GM18499 (cell line): ENCODE results near the gene AP3S2.
"Not testable (repeated sequence)": the region's sequence is repeated elsewhere in the genome, so short reads cannot be mapped to it uniquely, and the experiment has no call there.

Source experiments
- ATAC-seq: cut with Tn5 transposase; IDR thresholded peaks from one replicate; pipeline ENCODE4 v1.9.1; 2021; ENCODE audit warnings: moderate number of reproducible peaks; ENCODE audit not compliant: insufficient read depth, unreplicated experiment

AP3S2 gene

GRCh38 chr15:89837134-89837829, 56.5 kb downstream of the AP3S2 start:
- no peak for ATAC-seq

- ATAC-seq = no peak
Measured at GRCh38 chr15:89836267-89837133, 57.3 kb downstream of the AP3S2 start.

GRCh38 chr15:89835176-89835564, 58.6 kb downstream of the AP3S2 start:
- no peak for ATAC-seq

DNA sequence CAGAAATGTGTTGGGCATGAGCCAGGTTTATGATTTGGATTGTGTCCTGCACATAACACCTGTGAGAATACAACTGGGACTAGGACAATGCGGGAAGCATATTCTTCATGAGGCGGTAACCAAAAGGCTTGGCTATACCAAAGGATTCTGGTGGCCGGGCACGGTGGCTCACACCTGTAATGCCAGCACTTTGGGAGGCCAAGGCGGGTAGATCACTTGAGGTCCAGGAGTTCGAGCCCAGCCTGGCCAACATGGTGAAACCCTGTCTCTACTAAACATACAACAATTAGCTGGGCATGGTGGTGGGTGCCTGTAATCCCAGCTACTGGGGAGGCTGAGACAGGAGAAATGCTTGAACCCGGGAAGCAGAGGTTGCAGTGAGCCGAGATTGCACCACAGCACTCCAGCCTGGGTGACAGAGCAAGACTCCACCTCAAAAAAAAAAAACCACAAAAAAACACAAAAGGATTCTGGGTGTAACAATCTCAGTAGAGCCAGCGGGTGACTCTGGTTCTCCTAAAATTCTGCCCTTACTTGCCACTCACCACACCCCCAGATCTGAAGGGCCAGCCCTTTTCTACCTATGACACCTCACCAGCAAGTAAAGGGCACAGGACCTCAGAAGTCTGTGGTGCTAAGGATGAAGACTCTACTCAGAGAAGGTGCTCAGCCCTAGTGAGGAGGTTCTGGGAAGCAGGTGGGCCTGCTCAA, 59.2 kb downstream of the AP3S2 start:
- ATAC-seq = not testable (repeated sequence)

DNA sequence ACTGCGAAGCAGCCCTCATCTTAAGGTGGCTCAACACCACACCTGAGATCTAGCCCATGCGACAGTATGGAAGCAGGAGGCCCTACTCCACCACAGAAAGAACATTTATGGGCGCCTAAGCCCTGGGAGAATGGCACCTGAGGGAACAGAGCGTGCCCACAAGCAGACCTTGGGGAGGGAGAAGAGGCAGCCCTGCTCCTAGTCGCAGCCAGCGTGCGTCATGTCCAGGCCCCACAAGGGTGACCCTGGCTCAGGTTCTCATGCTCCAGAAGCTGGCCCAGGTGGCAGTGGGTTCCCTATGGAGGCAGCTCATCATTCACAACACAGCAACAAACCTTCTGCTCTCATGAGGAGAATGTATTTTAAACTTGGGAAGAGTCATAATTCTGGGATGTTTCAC, 59.8 kb downstream of the AP3S2 start:
- ATAC-seq = no peak

GRCh38 chr15:89830639-89831038, 63.2 kb downstream of the AP3S2 start:
- ATAC-seq = no peak

- no peak for ATAC-seq
Measured at GRCh38 chr15:89829616-89830440, 64.0 kb downstream of the AP3S2 start.

DNA sequence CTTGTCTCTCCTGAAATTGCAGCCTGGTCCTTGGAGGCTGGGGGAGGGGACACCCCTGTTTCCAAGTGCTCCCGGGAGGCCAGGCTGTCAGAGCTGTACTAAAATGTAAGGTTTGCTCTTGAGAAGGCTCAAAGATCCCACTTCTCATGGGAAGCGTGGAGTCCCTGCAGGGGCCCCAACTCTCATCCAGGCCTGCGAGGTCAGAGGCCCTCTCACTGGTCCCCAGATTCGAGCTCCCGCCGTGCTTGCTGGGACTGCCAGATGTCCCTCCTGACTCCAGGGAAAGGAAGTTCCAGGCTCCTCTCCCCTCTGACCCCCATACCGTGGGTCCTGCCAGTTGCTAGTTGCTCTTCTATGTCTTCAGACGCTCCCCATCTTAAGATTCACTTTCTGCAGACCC, 64.6 kb downstream of the AP3S2 start:
- no peak for ATAC-seq

- ATAC-seq = no peak
Measured at GRCh38 chr15:89828281-89829145, 65.3 kb downstream of the AP3S2 start.

- no peak for ATAC-seq
Measured at GRCh38 chr15:89827829-89828228, 66.0 kb downstream of the AP3S2 start.

- no peak for ATAC-seq
Measured at GRCh38 chr15:89826671-89827655, 66.8 kb downstream of the AP3S2 start.

- ATAC-seq = no peak
Measured at GRCh38 chr15:89825271-89825940, 68.4 kb downstream of the AP3S2 start.

GRCh38 chr15:89824607-89824867, 69.3 kb downstream of the AP3S2 start:
- no peak for ATAC-seq

DNA sequence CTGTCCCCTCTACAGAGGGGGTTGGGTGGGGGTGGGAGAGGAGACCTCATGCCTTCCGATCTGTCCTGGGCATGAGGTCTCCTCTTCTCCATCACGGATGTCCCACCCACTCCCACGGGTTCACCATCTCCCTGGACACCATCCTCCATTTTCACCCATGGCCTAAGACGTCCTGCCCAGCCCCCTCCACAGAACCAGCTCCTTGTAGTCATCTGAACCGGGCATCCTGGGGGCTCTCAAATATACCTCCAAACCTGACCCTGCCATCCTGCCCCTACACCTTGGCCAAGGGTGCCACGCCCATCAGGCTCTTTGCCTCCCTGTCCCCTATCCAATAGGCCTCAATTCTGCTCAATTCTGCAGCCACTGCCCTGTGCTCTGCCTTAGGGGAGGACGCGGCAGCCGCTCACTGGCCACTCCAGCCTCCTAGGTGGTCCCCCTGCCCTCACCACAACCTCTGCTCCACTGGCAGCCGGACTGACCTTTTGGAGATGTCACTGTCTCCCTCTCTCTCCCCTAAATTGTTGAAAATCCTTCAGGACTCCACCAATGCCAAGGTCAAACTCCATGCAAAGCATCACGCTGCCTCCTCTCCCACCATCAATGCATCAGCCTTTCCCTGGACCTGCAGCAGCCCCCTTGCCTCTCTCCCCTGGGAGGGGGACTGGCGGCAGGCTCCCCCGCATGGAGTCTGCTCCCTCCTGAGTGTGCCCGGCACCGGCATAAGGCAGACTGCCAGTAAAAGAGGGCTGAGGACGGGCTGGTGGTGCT, 69.8 kb downstream of the AP3S2 start:
- ATAC-seq = no peak

DNA sequence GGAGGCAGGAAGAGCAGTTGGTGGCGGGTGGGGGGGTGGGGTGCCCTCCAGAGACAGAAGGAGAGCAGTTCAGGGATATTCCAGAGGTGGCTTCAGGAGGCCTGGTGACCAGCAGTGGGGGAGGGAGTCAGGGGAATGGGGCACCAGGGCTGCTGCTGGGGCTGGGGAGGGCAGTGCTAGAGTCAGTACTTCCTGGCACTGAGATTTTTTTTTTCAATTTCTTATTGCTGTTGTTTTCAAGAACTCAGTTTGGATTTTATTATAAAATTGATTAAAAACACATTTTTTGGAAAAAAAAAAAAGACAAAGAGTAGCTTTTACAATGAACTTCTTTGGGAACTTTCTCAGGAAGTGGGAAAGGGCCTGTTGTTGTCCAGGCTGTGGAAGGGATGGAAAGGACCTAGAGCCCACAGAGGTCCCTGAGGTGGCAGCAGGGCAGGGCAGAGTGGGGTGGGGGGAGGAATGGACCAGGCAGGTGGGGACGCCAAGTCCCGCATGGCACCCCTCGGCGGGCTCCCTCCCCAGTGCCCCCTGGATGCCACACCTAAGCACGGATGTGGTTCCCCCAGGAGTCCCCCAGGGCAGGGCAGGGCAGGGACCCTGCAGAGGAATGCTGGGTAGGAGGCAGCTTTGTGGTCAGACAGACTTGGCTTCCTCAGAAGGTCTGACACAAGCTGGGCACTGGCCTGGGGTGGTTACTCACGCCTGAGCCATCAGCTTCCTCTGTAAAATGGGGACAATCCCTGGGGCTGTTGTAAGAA, 70.7 kb downstream of the AP3S2 start:
- no peak for ATAC-seq

DNA sequence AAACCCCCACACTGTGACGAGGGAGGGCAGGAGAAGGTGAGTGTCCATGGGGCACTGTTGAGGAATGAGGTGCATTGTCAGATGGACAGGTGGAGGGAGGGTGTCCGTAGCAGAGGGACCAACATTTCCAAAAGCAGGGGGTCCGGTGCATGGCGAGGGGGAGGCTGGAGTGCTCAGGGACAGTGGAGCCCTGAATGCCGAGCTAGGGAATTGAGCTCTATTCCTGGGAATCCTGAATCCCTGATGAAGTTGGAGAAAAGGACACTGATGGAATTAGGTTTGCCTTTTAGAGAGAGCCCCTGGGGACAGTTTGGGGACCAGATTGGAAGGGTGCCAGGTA, 71.2 kb downstream of the AP3S2 start:
- no peak for ATAC-seq

DNA sequence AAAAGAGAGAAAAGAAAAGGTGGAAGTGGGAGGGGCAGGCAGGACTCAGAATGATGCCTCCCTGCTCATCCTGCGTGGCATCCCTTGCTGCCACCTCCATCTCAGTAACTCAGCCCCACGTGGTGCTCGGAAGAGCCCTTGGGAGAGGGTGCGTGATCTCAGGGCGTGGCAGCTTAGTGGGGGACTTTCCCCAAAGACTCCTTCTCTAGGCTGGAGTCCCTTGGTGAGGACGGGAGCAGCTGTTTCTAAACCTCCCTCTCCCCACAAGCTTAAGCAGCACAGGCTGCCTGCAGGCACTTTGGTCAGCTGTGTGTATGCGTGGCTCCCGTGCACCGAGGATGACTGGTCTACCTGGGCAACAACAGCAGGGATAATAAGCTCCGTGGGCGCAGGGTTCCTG, 71.8 kb downstream of the AP3S2 start:
- no peak for ATAC-seq
